Brain microvascular endothelial cell (primary cell): ENCODE results near the gene EMCN.
"Not testable (repeated sequence)": the region's sequence is repeated elsewhere in the genome, so short reads cannot be mapped to it uniquely, and the experiment has no call there.

Source experiments
- DNase-seq: peaks from one replicate; pipeline ENCODE4 v3.0.0-alpha.2; 2020
- H3K27ac ChIP-seq: fragments of 250-450 bp; sonication (Bioruptor Pico); 2 replicates; pipeline ENCODE4 v1.5.1; 2020; ENCODE audit warnings: mild to moderate bottlenecking, moderate library complexity
- H3K27me3 ChIP-seq: fragments of 250-450 bp; sonication (Bioruptor Pico); replicated peaks from 2 replicates; pipeline ENCODE4 v1.5.1; 2020; ENCODE audit warnings: mild to moderate bottlenecking
- H3K36me3 ChIP-seq: fragments of 250-450 bp; sonication (Bioruptor Pico); replicated peaks from 2 replicates; pipeline ENCODE4 v1.5.1; 2020; ENCODE audit warnings: mild to moderate bottlenecking
- H3K4me3 ChIP-seq: 2 replicates; pipeline ENCODE4 v1.5.1; 2011; ENCODE audit warnings: low read depth, mild to moderate bottlenecking, control low read depth, low read length, moderate library complexity
- CTCF ChIP-seq: IDR thresholded peaks from 2 replicates; pipeline ENCODE4 v1.5.1; 2011; ENCODE audit warnings: low read depth, mild to moderate bottlenecking, moderate library complexity, low read length, control low read depth, inconsistent platforms; ENCODE audit errors: missing control alignments
- in situ Hi-C: cut with HindIII; loops from 2 replicates; pipeline ENCODE4 v1.10.0; 2017; ENCODE audit warnings: low sequenced_read_pairs, low pct_ligation_motif_present

EMCN gene

GRCh38 chr4:100545427-100545826, 27.6 kb upstream of the EMCN start:
- Histone ChIP-seq H3K27me3 (no peaks in the 10 kb centered on the region), H3K27ac (no peak overlapping the region), H3K4me3 (no peak overlapping the region), H3K36me3 (no peaks in the 10 kb centered on the region)
- DNase-seq = no peak
- no peak for TF ChIP-seq CTCF
- in situ Hi-C loops = no loop called here

- in situ Hi-C loops = no loop called here
- H3K27ac ChIP-seq = no peak overlapping the region
- no peak overlapping the region for H3K4me3 ChIP-seq
- TF ChIP-seq CTCF = no peak
- H3K36me3 ChIP-seq = no peaks in the 10 kb centered on the region
- DNase-seq = no peak
- H3K27me3 ChIP-seq = no peaks in the 10 kb centered on the region
Observed at GRCh38 chr4:100540131-100540530, 22.3 kb upstream of the EMCN start.

- H3K27me3 ChIP-seq = no peaks in the 10 kb centered on the region
- no peaks in the 10 kb centered on the region for H3K36me3 ChIP-seq
- H3K4me3 ChIP-seq = no peak overlapping the region
- H3K27ac ChIP-seq = no peak overlapping the region
- in situ Hi-C loops = no loop called here
- TF ChIP-seq CTCF = no peak
- DNase-seq = no peak
Observed at GRCh38 chr4:100539706-100540105, 21.9 kb upstream of the EMCN start.

GRCh38 chr4:100533741-100534140, 15.9 kb upstream of the EMCN start:
- H3K4me3 ChIP-seq = no peak overlapping the region
- in situ Hi-C loops = no loop called here
- no peak overlapping the region for H3K27ac ChIP-seq
- no peaks in the 10 kb centered on the region for H3K36me3 ChIP-seq
- TF ChIP-seq CTCF = no peak
- H3K27me3 ChIP-seq = no peaks in the 10 kb centered on the region
- no peak for DNase-seq

- H3K27me3 ChIP-seq, in situ Hi-C loops, H3K4me3 ChIP-seq, DNase-seq, H3K36me3 ChIP-seq, H3K27ac ChIP-seq: not testable (repeated sequence)
Observed at GRCh38 chr4:100530161-100530560, 12.3 kb upstream of the EMCN start.

- Histone ChIP-seq H3K36me3 (no peaks in the 10 kb centered on the region), H3K27ac (no peak overlapping the region), H3K27me3 (no peaks in the 10 kb centered on the region), H3K4me3 (no peak overlapping the region)
- no peak for DNase-seq
- no peak for TF ChIP-seq CTCF
- in situ Hi-C loops = no loop called here
Observed at GRCh38 chr4:100525686-100526085, 7.9 kb upstream of the EMCN start.
